A673 (cell line): ENCODE measurements around the gene CAPNS2.

Experiments
- CTCF ChIP-seq: fragments of 300-800, 200-600 bp; sonication (generic); conservative IDR thresholded peaks from 2 replicates; pipeline ENCODE4 v1.5.1; 2017; ENCODE audit warnings: low read depth, mild to moderate bottlenecking, antibody characterized with exemption, low read length, moderate library complexity, mixed read lengths
- EZH2 ChIP-seq: fragments of 200-600 bp; sonication (generic); IDR thresholded peaks from 2 replicates; pipeline ENCODE4 v1.6.1; 2017; ENCODE audit warnings: borderline replicate concordance, low read depth, mild to moderate bottlenecking, mixed read lengths, antibody characterized with exemption, low read length; ENCODE audit not compliant: poor library complexity, severe bottlenecking

GRCh38 chr16:55542459-55543082 lies 23.9 kb upstream of the CAPNS2 start:
- TF ChIP-seq CTCF (no peak), EZH2 (no peak)
